Mesendoderm (in vitro differentiated cells): Measurements from ENCODE around the gene SREBF1.

ENCODE experiments used
- DNase-seq: peaks from one replicate; pipeline ENCODE4 v3.0.0; 2013
- H2AK5ac ChIP-seq: 2 replicates; pipeline ENCODE4 v1.6.1; 2013; ENCODE audit warnings: low read length, inconsistent platforms
- H2BK120ac ChIP-seq: 2 replicates; pipeline ENCODE4 v1.6.1; 2013; ENCODE audit warnings: low read depth, mild to moderate bottlenecking, low read length, moderate library complexity, mixed read lengths
- H2BK15ac ChIP-seq: replicated peaks from 2 replicates; pipeline ENCODE4 v1.6.1; 2013; ENCODE audit warnings: low read depth, mild to moderate bottlenecking, moderate library complexity
- H2BK5ac ChIP-seq: 2 replicates; pipeline ENCODE4 v1.6.1; 2013; ENCODE audit warnings: low read length, inconsistent platforms
- H3K18ac ChIP-seq: 2 replicates; pipeline ENCODE4 v1.6.1; 2013; ENCODE audit warnings: mild to moderate bottlenecking, low read length, mixed read lengths
- H3K23ac ChIP-seq: one replicate; pipeline ENCODE4 v1.6.1; 2013; ENCODE audit warnings: low read length
- H3K27ac ChIP-seq: 2 replicates; pipeline ENCODE4 v1.5.1; 2013; ENCODE audit warnings: low read depth, mild to moderate bottlenecking, inconsistent platforms, low read length, moderate library complexity
- H3K27me3 ChIP-seq: 2 replicates; pipeline ENCODE4 v1.6.1; 2013; ENCODE audit warnings: low read length, control low read depth, mild to moderate bottlenecking, inconsistent platforms; ENCODE audit not compliant: insufficient read depth, poor library complexity
- H3K36me3 ChIP-seq: 2 replicates; pipeline ENCODE4 v1.6.1; 2013; ENCODE audit warnings: low read length, inconsistent platforms; ENCODE audit not compliant: control insufficient read depth, insufficient read depth
- H3K4ac ChIP-seq: one replicate; pipeline ENCODE4 v1.6.1; 2013; ENCODE audit warnings: low read depth, mild to moderate bottlenecking, low read length, moderate library complexity
- H3K4me1 ChIP-seq: 2 replicates; pipeline ENCODE4 v1.6.1; 2013; ENCODE audit warnings: low read depth, low read length, inconsistent platforms; ENCODE audit not compliant: control insufficient read depth
- H3K4me2 ChIP-seq: 2 replicates; pipeline ENCODE4 v1.6.1; 2013; ENCODE audit warnings: low read length
- H3K4me3 ChIP-seq: 2 replicates; pipeline ENCODE4 v1.5.1; 2013; ENCODE audit warnings: mild to moderate bottlenecking, low read length
- H3K56ac ChIP-seq: one replicate; pipeline ENCODE4 v1.6.1; 2013; ENCODE audit warnings: low read length
- H3K79me1 ChIP-seq: 2 replicates; pipeline ENCODE4 v1.6.1; 2013; ENCODE audit warnings: low read length, inconsistent platforms
- H3K79me2 ChIP-seq: 2 replicates; pipeline ENCODE4 v1.6.1; 2013; ENCODE audit warnings: mild to moderate bottlenecking, low read length; ENCODE audit not compliant: control insufficient read depth, insufficient read depth
- H3K9ac ChIP-seq: 2 replicates; pipeline ENCODE4 v1.6.1; 2013; ENCODE audit warnings: low read length, inconsistent platforms
- H4K5ac ChIP-seq: one replicate; pipeline ENCODE4 v1.6.1; 2013; ENCODE audit warnings: low read length
- H4K8ac ChIP-seq: one replicate; pipeline ENCODE4 v1.6.1; 2013; ENCODE audit warnings: low read depth, mild to moderate bottlenecking, control low read depth, low read length, moderate library complexity
- WGBS: extraction: QIAGEN DNeasy Blood & Tissue Kit; methylation state at CpG from one replicate; pipeline ENCODE4 v1.1.7; 2013; ENCODE audit warnings: low lambda C conversion rate, missing lambda C conversion rate; ENCODE audit not compliant: insufficient coverage; ENCODE audit errors: extremely low coverage; 5-methylcytosine and 5-hydroxymethylcytosine counted together

Gene SREBF1

GRCh38 chr17:17798573-17799255 is 38.1 kb downstream of the SREBF1 start:
- no peak overlapping the region for H2BK15ac ChIP-seq
- H2BK5ac ChIP-seq = no peak overlapping the region
- H2AK5ac ChIP-seq = no peak overlapping the region
- no peak overlapping the region for H2BK120ac ChIP-seq
- H3K23ac ChIP-seq = no peak overlapping the region
- H3K4me1 ChIP-seq = no peaks in the 10 kb centered on the region
- no peak for DNase-seq
- no peak overlapping the region for H3K4me2 ChIP-seq
- H3K9ac ChIP-seq = no peak overlapping the region
- no peak overlapping the region for H3K4me3 ChIP-seq
- no peak overlapping the region for H3K4ac ChIP-seq
- no peak overlapping the region for H4K8ac ChIP-seq
- no peak overlapping the region for H4K5ac ChIP-seq
- no CpG with 5 or more reads among the region's 16 CpGs for WGBS
- H3K56ac ChIP-seq = no peak overlapping the region
- no peaks in the 10 kb centered on the region for H3K27me3 ChIP-seq
- no peaks in the 10 kb centered on the region for H3K79me1 ChIP-seq
- H3K36me3 ChIP-seq = no peaks in the 10 kb centered on the region
- H3K79me2 ChIP-seq = no peaks in the 10 kb centered on the region
- H3K27ac ChIP-seq = no peak overlapping the region
- H3K18ac ChIP-seq = no peak overlapping the region

- Histone ChIP-seq H4K8ac (no peak overlapping the region), H3K4me3 (no peak overlapping the region), H3K9ac (no peak overlapping the region), H3K36me3 (no peaks in the 10 kb centered on the region), H2BK5ac (no peak overlapping the region), H3K4me1 (peaks cover 1% of the 10 kb centered on the region), H2AK5ac (no peak overlapping the region), H3K56ac (no peak overlapping the region), H3K79me1 (no peaks in the 10 kb centered on the region), H3K27me3 (no peaks in the 10 kb centered on the region), H2BK15ac (no peak overlapping the region), H3K18ac (no peak overlapping the region), H3K4ac (no peak overlapping the region), H4K5ac (no peak overlapping the region), H2BK120ac (no peak overlapping the region), H3K4me2 (no peak overlapping the region), H3K79me2 (no peaks in the 10 kb centered on the region), H3K23ac (no peak overlapping the region), H3K27ac (no peak overlapping the region)
- WGBS = no CpG with 5 or more reads among the region's 25 CpGs
- DNase-seq = no peak
These were observed 38.7 kb downstream of the SREBF1 start for GRCh38 chr17:17798010-17798556.

- H2AK5ac ChIP-seq = no peak overlapping the region
- no peak overlapping the region for H2BK120ac ChIP-seq
- no peak overlapping the region for H2BK5ac ChIP-seq
- no peak overlapping the region for H3K4me2 ChIP-seq
- no peaks in the 10 kb centered on the region for H3K79me1 ChIP-seq
- no peak overlapping the region for H3K23ac ChIP-seq
- no peak overlapping the region for H4K8ac ChIP-seq
- no peak for DNase-seq
- H3K9ac ChIP-seq = no peak overlapping the region
- H3K56ac ChIP-seq = no peak overlapping the region
- no peak overlapping the region for H3K18ac ChIP-seq
- H4K5ac ChIP-seq = no peak overlapping the region
- no peaks in the 10 kb centered on the region for H3K79me2 ChIP-seq
- H3K27me3 ChIP-seq = no peaks in the 10 kb centered on the region
- H3K4ac ChIP-seq = no peak overlapping the region
- no peak overlapping the region for H3K27ac ChIP-seq
- H3K4me3 ChIP-seq = no peak overlapping the region
- WGBS = no CpG with 5 or more reads among the region's 30 CpGs
- no peaks in the 10 kb centered on the region for H3K36me3 ChIP-seq
- H2BK15ac ChIP-seq = no peak overlapping the region
- peaks cover 3% of the 10 kb centered on the region for H3K4me1 ChIP-seq
These were observed 39.5 kb downstream of the SREBF1 start for GRCh38 chr17:17797119-17797809.

- Histone ChIP-seq H3K27ac (no peak overlapping the region), H3K9ac (no peak overlapping the region), H4K8ac (no peak overlapping the region), H3K23ac (no peak overlapping the region), H3K4me3 (no peak overlapping the region), H2BK15ac (no peak overlapping the region), H3K79me2 (no peaks in the 10 kb centered on the region), H3K18ac (no peak overlapping the region), H3K56ac (no peak overlapping the region), H4K5ac (no peak overlapping the region), H3K36me3 (no peaks in the 10 kb centered on the region), H2AK5ac (no peak overlapping the region), H3K4ac (no peak overlapping the region), H2BK5ac (no peak overlapping the region), H2BK120ac (no peak overlapping the region), H3K27me3 (no peaks in the 10 kb centered on the region), H3K4me1 (peaks cover 3% of the 10 kb centered on the region), H3K4me2 (no peak overlapping the region), H3K79me1 (no peaks in the 10 kb centered on the region)
- DNase-seq = no peak
- WGBS = no CpG with 5 or more reads among the region's 13 CpGs
These were observed 40.1 kb downstream of the SREBF1 start for GRCh38 chr17:17796787-17797061.

- Histone ChIP-seq H3K36me3 (no peaks in the 10 kb centered on the region), H3K4me3 (no peak overlapping the region), H3K27ac (no peak overlapping the region), H2BK15ac (no peak overlapping the region), H3K9ac (no peak overlapping the region), H2BK5ac (no peak overlapping the region), H3K4ac (no peak overlapping the region), H4K8ac (no peak overlapping the region), H4K5ac (no peak overlapping the region), H3K23ac (no peak overlapping the region), H3K79me2 (no peaks in the 10 kb centered on the region), H3K4me1 (peaks cover 3% of the 10 kb centered on the region), H2AK5ac (no peak overlapping the region), H3K18ac (no peak overlapping the region), H2BK120ac (no peak overlapping the region), H3K27me3 (peaks cover 1% of the 10 kb centered on the region), H3K56ac (no peak overlapping the region), H3K4me2 (no peak overlapping the region), H3K79me1 (no peaks in the 10 kb centered on the region)
- no peak for DNase-seq
- WGBS = no CpG with 5 or more reads among the region's 40 CpGs
These were observed 40.6 kb downstream of the SREBF1 start for GRCh38 chr17:17795946-17796786.
